CD4-positive, alpha-beta T cell treated with Interleukin-4 for 1 hour (primary cell): ENCODE measurements around the gene SPNS1.
"Not testable (repeated sequence)": the region's sequence is repeated elsewhere in the genome, so short reads cannot be mapped to it uniquely, and the experiment has no call there.

ENCODE experiments used
- DNase-seq, 2 donors: peaks; one replicate each; pipeline ENCODE4 v3.0.0-alpha.2; 2020 to 2022

Gene SPNS1

GRCh38 chr16:28958216-28958615 is 16.4 kb upstream of the SPNS1 start:
- no peak for DNase-seq

- DNase-seq = no peak
Measured at GRCh38 chr16:28958836-28959235, 15.7 kb upstream of the SPNS1 start.

GRCh38 chr16:28964072-28964471 is 10.5 kb upstream of the SPNS1 start:
- no peak for DNase-seq

DNA sequence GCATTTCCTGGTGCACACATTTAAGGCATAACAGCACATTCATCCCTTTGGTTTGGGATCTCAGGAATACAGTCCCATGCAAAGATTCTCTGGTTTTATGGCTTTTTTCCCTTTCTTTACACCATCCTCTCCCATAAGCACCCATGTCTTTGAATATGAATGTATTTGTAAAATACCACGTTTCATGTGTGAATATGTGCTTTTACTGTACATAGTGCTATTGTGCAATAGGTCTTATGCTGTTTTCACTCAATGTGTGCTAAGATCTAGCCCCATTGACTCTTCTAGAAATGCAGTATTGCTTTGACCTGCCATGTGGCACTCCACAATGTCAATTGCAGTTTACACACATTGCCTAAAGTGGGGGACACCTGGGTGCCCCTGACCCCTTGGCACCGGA is 10.1 kb upstream of the SPNS1 start:
- DNase-seq = no peak

DNA sequence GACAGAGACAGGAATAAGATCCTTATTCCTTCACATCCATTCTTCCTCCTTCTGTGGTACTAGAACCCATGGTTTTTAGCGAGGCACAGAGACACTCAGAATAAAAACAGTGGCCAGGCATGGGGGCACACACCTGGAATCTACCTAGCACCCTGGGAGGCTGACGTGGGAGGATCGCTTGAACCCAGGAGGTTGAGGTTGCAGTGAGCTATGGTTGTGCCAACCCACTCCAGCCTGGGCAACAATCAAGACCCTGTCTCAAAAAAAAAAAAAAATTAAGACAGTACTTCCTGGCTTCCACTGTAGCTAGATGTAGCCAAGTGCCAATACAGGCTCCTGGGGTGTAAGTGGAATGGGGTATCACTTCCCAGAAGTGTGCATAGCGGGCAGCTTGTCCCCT is 7.4 kb upstream of the SPNS1 start:
- DNase-seq = no peak

GRCh38 chr16:28969696-28970095 is 4.9 kb upstream of the SPNS1 start:
- not testable (repeated sequence) for DNase-seq

DNA sequence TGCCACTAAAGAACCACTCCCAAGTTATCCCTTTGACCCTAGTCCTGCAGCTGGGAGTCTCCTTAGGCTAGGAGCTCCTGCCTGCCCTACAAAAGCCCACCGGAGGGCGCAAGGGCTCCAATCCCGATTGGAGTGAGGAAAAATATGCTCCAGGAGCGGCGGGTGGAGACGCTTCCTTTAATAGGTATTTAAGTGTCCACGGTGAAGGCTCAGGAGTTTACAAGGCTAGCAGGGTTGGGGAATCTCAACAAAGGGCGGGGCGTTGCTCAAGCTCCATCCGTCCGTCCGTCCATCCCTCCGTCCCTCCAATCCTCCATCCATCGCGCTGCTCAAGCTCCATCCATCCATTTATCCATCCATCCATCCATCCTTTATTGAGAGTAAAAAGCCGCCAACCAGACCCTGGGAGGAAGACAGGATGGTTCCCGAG is 556 bp upstream of the SPNS1 start:
- no peak for DNase-seq

- DNase-seq = no peak
Measured at GRCh38 chr16:28975158-28975599, 601 bp downstream of the SPNS1 start.

DNA sequence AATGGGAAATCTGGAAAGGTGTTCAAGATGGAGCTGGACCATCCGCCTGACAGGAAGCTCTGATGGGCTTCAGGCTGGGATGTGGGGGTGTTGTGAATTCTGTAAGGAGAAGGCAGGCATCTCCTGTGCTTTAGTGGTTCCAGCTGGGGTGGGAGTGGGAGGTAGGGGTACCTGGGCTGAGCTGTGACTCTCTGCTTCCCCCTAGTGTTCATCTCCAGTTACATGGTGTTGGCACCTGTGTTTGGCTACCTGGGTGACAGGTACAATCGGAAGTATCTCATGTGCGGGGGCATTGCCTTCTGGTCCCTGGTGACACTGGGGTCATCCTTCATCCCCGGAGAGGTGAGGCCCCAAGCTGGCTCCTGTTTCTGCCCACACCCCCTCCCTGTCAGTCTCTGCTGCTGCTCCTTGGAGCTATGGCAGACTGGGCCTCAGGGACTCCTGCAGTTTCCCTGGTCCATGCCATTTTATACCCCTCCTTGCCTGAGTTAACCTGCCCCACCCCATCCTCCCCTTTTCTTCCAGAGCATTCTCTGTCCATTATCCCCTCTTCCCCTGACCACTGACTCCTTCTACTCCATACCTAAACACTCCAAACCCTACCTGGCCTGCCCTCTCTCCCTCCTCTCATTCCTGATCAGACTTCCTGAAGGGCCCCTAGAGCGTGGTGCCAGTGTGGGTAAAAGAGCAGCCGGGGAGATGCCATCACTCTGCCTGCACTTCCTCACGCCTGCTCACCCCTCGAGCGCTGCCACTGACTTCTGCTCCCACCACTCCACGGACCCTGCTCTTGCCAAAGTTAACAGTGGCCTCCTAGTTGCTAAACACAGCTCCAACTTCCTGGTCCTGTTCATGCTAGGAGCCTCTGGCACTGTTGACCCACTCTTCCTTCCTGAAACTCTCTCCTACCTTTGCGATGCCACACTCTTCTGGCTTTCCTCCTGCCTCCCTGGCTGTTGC is 3.4 kb downstream of the SPNS1 start:
- DNase-seq = peak; percentile 33 to 58

- DNase-seq = not testable (repeated sequence)
Measured at GRCh38 chr16:28980330-28980729, 5.8 kb downstream of the SPNS1 start.

- DNase-seq = no peak
Measured at GRCh38 chr16:28980929-28981328, 6.4 kb downstream of the SPNS1 start.

DNA sequence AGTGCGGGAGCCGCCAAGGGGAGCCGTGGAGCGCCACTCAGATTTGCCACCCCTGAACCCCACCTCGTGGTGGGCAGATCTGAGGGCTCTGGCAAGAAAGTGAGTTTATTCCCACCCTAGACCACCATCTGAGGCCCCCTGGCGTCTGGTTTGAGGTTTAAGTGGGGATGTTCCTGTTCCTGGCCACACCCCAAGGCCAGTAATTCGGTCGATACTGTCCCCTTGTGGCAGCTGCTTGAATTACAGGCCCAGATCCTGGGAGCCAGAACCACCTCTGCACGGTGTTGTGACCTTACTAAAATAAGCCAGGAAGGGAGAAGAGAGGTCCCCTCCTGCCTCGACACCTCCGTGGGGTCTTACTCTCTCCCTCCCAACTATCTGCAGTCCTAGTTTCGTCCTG is 6.9 kb downstream of the SPNS1 start:
- DNase-seq = peak; percentile 35 to 39

- no peak for DNase-seq
Measured at GRCh38 chr16:28982418-28982817, 7.8 kb downstream of the SPNS1 start.

GRCh38 chr16:28982949-28983348 is 8.4 kb downstream of the SPNS1 start:
- DNase-seq = no peak

GRCh38 chr16:28983644-28984043 is 9.1 kb downstream of the SPNS1 start:
- no peak for DNase-seq

- no peak for DNase-seq
Measured at GRCh38 chr16:28984091-28984490, 9.5 kb downstream of the SPNS1 start.

- peak; percentile 75 to 78 for DNase-seq
Measured at GRCh38 chr16:28984619-28985135, 10.1 kb downstream of the SPNS1 start, which contains the start of gene LAT. Gene LAT (plus strand): TSS chr16:28985052. CDS start chr16:28985418, 366 bp downstream.

- no peak for DNase-seq
Measured at GRCh38 chr16:28985211-28986041, 10.8 kb downstream of the SPNS1 start.

DNA sequence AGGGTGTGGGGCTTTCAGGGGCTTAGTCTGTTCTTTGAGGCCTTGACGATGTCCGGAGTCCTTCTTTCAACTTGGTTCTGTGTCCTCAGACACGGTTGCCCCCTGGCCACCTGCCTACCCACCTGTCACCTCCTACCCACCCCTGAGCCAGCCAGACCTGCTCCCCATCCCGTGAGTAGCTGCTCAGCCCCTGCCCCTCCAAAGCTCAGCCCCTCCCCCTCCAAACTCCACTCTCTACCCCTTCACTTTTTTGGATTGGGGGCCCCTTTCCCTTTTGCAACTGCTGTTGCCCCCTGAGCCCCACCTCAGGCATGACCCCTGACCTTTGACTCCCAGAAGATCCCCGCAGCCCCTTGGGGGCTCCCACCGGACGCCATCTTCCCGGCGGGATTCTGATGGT is 11.5 kb downstream of the SPNS1 start:
- no peak for DNase-seq

DNA sequence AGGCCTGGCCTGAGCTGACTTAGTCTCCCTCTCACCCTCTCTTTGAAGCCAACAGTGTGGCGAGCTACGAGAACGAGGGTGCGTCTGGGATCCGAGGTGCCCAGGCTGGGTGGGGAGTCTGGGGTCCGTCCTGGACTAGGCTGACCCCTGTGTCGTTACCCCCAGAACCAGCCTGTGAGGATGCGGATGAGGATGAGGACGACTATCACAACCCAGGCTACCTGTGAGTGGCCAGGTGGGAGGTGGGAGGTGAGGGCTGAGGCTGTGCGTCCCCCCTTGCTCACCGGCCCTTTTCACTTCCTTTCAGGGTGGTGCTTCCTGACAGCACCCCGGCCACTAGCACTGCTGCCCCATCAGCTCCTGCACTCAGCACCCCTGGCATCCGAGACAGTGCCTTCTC is 11.9 kb downstream of the SPNS1 start:
- no peak for DNase-seq

- no peak for DNase-seq
Measured at GRCh38 chr16:28987170-28987853, 12.7 kb downstream of the SPNS1 start.

DNA sequence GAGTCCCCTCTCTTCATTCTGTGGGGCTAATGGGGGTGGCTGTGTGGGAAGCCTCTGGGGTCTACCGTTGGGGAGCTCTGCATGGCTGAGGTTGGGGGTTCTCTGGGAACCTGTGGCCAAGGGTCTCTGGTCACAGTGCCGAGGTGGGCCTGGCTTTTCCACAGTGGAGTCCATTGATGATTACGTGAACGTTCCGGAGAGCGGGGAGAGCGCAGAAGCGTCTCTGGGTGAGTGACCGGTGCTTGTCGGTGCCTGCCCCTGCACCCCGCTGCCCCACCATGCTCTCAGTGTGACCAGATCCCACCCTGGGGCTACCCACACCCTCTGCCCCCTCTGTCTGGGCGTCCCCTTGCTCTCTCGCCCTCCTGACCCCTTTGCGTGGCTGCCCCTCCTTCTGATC is 14.8 kb downstream of the SPNS1 start:
- DNase-seq = no peak
